Measurements from ENCODE around the gene TMED8. TPM values are rescaled to one million over a fixed set of nuclear protein-coding genes. Genes with fewer than 3 reads are reported as not detected.

Gene TMED8
- total RNA-seq, 2 donors from 2014 or later: 6.9 to 7.5 TPM

- intact Hi-C loops (cut with DNase I): loop anchor here (5.0 kb wide), 2 partner anchors 148 to 162 kb away; no protein-coding TSS in a partner anchor
- WGBS, 2 donors: 62 to 71% methylated on average over 10 of the region's 10 CpGs
- Histone ChIP-seq H3K4me3 (no peak overlapping the region), H3K27me3 (no peaks in the 10 kb centered on the region), H3K4me1 (peaks cover 41% of the 10 kb centered on the region), H3K27ac (no peak overlapping the region), H3K9me3 (no peaks in the 10 kb centered on the region), H3K36me3 (replicated peaks in 1 of 2; ENCODE audit: insufficient read depth in 1 of 2, low read depth in 2 of 2) (no peaks in the 10 kb centered on the region)
- TF ChIP-seq CTCF (IDR thresholded peaks at IDR 0.05) (no peak), POLR2A (IDR thresholded peaks at IDR 0.05) (no peak)
- DNase-seq (no peak), ATAC-seq (no peak)
Measured at GRCh38 chr14:77314539-77315457, 62.1 kb downstream of the TMED8 start.

GRCh38 chr14:77314043-77314442 is 62.9 kb downstream of the TMED8 start:
- Histone ChIP-seq H3K27me3 (no peaks in the 10 kb centered on the region), H3K9me3 (no peaks in the 10 kb centered on the region), H3K27ac (no peak overlapping the region), H3K36me3 (replicated peaks in 1 of 2; ENCODE audit: insufficient read depth in 1 of 2, low read depth in 2 of 2) (no peaks in the 10 kb centered on the region), H3K4me3 (no peak overlapping the region), H3K4me1 (peaks cover 33% of the 10 kb centered on the region)
- WGBS, 2 donors: 15 to 27% methylated on average over 2 of the region's 2 CpGs
- ATAC-seq: no peak
- no peak for DNase-seq
- TF ChIP-seq CTCF (IDR thresholded peaks at IDR 0.05): no peak
- TF ChIP-seq POLR2A (IDR thresholded peaks at IDR 0.05): no peak
- intact Hi-C loops (cut with DNase I): loop anchor here (5.0 kb wide), 1 partner anchor 148 kb away; no protein-coding TSS in a partner anchor

DNA sequence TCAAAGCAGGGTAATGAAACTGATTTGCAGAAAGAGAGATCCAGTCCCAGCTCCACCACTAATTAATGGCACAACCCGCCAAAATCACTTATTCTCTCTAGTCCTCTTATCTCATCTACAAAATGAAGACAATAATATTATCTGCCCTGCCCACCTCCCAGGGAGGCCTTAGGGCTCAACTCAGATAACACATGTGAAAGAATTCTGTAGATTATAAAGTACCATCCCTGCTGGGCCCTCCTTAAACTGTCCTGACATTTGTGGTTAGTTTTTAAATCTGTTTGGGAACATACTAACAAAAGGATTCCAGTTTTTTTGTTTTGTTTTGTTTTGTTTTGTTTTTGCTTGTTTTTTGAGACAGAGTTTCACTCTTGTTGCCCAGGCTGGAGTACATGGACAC is 63.5 kb downstream of the TMED8 start:
- ATAC-seq (no peak), DNase-seq (no peak)
- TF ChIP-seq CTCF (IDR thresholded peaks at IDR 0.05): no peak
- TF ChIP-seq POLR2A (IDR thresholded peaks at IDR 0.05): no peak
- 56 to 59% methylated on average over 1 of the region's 1 CpG for WGBS, 2 donors
- peaks cover 33% of the 10 kb centered on the region for H3K4me1 ChIP-seq
- no peak overlapping the region for H3K4me3 ChIP-seq
- intact Hi-C loops (cut with DNase I): loop anchor here (5.0 kb wide), 1 partner anchor 149 kb away; no protein-coding TSS in a partner anchor
- H3K9me3 ChIP-seq: no peaks in the 10 kb centered on the region
- H3K27ac ChIP-seq: no peak overlapping the region
- H3K27me3 ChIP-seq: no peaks in the 10 kb centered on the region
- H3K36me3 ChIP-seq (replicated peaks in 1 of 2; ENCODE audit: insufficient read depth in 1 of 2, low read depth in 2 of 2): no peaks in the 10 kb centered on the region

GRCh38 chr14:77311217-77311616 is 65.7 kb downstream of the TMED8 start:
- H3K27me3 ChIP-seq: no peaks in the 10 kb centered on the region
- no peak for TF ChIP-seq CTCF (IDR thresholded peaks at IDR 0.05)
- no peak for TF ChIP-seq POLR2A (IDR thresholded peaks at IDR 0.05)
- 93 to 96% methylated on average over 2 of the region's 2 CpGs for WGBS, 2 donors
- DNase-seq: no peak
- no peak for ATAC-seq
- H3K4me3 ChIP-seq: no peak overlapping the region
- H3K27ac ChIP-seq: no peak overlapping the region
- intact Hi-C loops (cut with DNase I): loop anchor here (5.0 kb wide), 1 partner anchor 151 kb away; no protein-coding TSS in a partner anchor
- H3K36me3 ChIP-seq (replicated peaks in 1 of 2; ENCODE audit: insufficient read depth in 1 of 2, low read depth in 2 of 2): no peaks in the 10 kb centered on the region
- H3K9me3 ChIP-seq: no peaks in the 10 kb centered on the region
- peaks cover 23% of the 10 kb centered on the region for H3K4me1 ChIP-seq

All from body of pancreas (tissue), 4 donors.